ENCODE data around the gene CST1.
"Not testable (repeated sequence)": the region's sequence is repeated elsewhere in the genome, so short reads cannot be mapped to it uniquely, and the experiment has no call there.

DNA sequence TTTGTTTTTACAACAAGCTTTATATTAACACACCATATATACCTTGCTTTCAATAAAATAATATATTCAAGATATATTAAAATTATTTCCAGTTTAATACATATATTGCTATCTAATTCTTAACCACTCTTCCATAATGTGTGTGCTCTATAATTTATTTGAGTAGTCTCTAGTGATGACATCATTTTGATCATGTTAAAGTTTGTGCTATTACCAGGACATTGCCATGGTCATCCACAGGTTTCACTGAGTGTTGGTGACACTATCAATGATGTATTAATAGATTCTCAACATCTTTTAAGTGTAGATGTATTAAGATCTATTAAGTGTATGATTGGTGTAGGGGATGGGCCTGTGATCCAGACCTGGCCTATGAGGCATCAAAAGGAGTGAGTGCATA is 17.8 kb upstream of the CST1 start:
- TF ChIP-seq GABPA (IDR thresholded peaks at IDR 0.05 in 1 of 2, conservative IDR thresholded peaks at IDR 0.05 in 1 of 2); RAD21 (IDR thresholded peaks at IDR 0.05); EGR1 (IDR thresholded peaks at IDR 0.05; ENCODE audit: low read depth in 2 of 2); SP1 (IDR thresholded peaks at IDR 0.05); HNF4A (conservative IDR thresholded peaks at IDR 0.05); RXRA (IDR thresholded peaks at IDR 0.05); HNF4G (IDR thresholded peaks at IDR 0.05); ATF3 (IDR thresholded peaks at IDR 0.05): not testable (repeated sequence)
- TF ChIP-seq, protein P1, sequence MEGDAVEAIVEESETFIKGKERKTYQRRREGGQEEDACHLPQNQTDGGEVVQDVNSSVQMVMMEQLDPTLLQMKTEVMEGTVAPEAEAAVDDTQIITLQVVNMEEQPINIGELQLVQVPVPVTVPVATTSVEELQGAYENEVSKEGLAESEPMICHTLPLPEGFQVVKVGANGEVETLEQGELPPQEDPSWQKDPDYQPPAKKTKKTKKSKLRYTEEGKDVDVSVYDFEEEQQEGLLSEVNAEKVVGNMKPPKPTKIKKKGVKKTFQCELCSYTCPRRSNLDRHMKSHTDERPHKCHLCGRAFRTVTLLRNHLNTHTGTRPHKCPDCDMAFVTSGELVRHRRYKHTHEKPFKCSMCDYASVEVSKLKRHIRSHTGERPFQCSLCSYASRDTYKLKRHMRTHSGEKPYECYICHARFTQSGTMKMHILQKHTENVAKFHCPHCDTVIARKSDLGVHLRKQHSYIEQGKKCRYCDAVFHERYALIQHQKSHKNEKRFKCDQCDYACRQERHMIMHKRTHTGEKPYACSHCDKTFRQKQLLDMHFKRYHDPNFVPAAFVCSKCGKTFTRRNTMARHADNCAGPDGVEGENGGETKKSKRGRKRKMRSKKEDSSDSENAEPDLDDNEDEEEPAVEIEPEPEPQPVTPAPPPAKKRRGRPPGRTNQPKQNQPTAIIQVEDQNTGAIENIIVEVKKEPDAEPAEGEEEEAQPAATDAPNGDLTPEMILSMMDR (IDR thresholded peaks at IDR 0.05; ENCODE audit: low read depth, low read length, missing input control) = not testable (repeated sequence)

All from liver (tissue), 3 donors.